ENCODE results near the gene CDH5. TPM values are rescaled to one million over a fixed set of nuclear protein-coding genes. Genes with fewer than 3 reads are reported as not detected.

Gene CDH5
- total RNA-seq, 1 donor from 2014 or later: not detected

- Mint-ChIP-seq H3K27me3 (ENCODE audit: insufficient read depth) (peaks cover 1% of the 10 kb centered on the region), H3K9me3 (no peaks in the 10 kb centered on the region), H3K4me1 (ENCODE audit: low read depth) (peaks cover 9% of the 10 kb centered on the region), H3K36me3 (ENCODE audit: low read depth) (no peaks in the 10 kb centered on the region), H3K27ac (no peak overlapping the region), H3K4me3 (no peak overlapping the region)
- intact Hi-C loops (cut with micrococcal nuclease): no loop called here
- DNase-seq (ENCODE audit: low spot score): no peak
These were observed 5.8 kb downstream of the CDH5 start for GRCh38 chr16:66372078-66372897.

GRCh38 chr16:66372898-66373155, 6.3 kb downstream of the CDH5 start:
- no peaks in the 10 kb centered on the region for H3K36me3 Mint-ChIP-seq (ENCODE audit: low read depth)
- no peak overlapping the region for H3K4me3 Mint-ChIP-seq
- H3K27ac Mint-ChIP-seq: no peak overlapping the region
- intact Hi-C loops (cut with micrococcal nuclease): no loop called here
- peaks cover 1% of the 10 kb centered on the region for H3K27me3 Mint-ChIP-seq (ENCODE audit: insufficient read depth)
- DNase-seq (ENCODE audit: low spot score): no peak
- peaks cover 9% of the 10 kb centered on the region for H3K4me1 Mint-ChIP-seq (ENCODE audit: low read depth)
- no peaks in the 10 kb centered on the region for H3K9me3 Mint-ChIP-seq

GRCh38 chr16:66373667-66374066, 7.2 kb downstream of the CDH5 start:
- Mint-ChIP-seq H3K36me3 (ENCODE audit: low read depth) (no peaks in the 10 kb centered on the region), H3K27ac (no peak overlapping the region), H3K9me3 (no peaks in the 10 kb centered on the region), H3K4me1 (ENCODE audit: low read depth) (peaks cover 6% of the 10 kb centered on the region), H3K4me3 (no peak overlapping the region), H3K27me3 (ENCODE audit: insufficient read depth) (peaks cover 1% of the 10 kb centered on the region)
- no peak for DNase-seq (ENCODE audit: low spot score)
- intact Hi-C loops (cut with micrococcal nuclease): no loop called here

- intact Hi-C loops (cut with micrococcal nuclease): no loop called here
- no peaks in the 10 kb centered on the region for H3K36me3 Mint-ChIP-seq (ENCODE audit: low read depth)
These were observed 7.7 kb downstream of the CDH5 start for GRCh38 chr16:66374176-66374575.

GRCh38 chr16:66375451-66375850, 9.0 kb downstream of the CDH5 start:
- no peak overlapping the region for H3K4me3 Mint-ChIP-seq
- intact Hi-C loops (cut with micrococcal nuclease): no loop called here
- DNase-seq (ENCODE audit: low spot score): no peak
- no peaks in the 10 kb centered on the region for H3K36me3 Mint-ChIP-seq (ENCODE audit: low read depth)
- H3K27ac Mint-ChIP-seq: no peak overlapping the region
- H3K9me3 Mint-ChIP-seq: peaks cover 4% of the 10 kb centered on the region
- no peaks in the 10 kb centered on the region for H3K4me1 Mint-ChIP-seq (ENCODE audit: low read depth)
- peaks cover 2% of the 10 kb centered on the region for H3K27me3 Mint-ChIP-seq (ENCODE audit: insufficient read depth)

More at GRCh38 chr16:66374176-66374575, 7.7 kb downstream of the CDH5 start:
- DNase-seq (ENCODE audit: low spot score): no peak
- Mint-ChIP-seq H3K27ac (no peak overlapping the region), H3K4me1 (ENCODE audit: low read depth) (peaks cover under 1% of the 10 kb centered on the region), H3K9me3 (no peaks in the 10 kb centered on the region), H3K4me3 (no peak overlapping the region), H3K27me3 (ENCODE audit: insufficient read depth) (peaks cover 1% of the 10 kb centered on the region)

- H3K4me3 Mint-ChIP-seq: no peak overlapping the region
- no peak for DNase-seq (ENCODE audit: low spot score)
- no peak overlapping the region for H3K27ac Mint-ChIP-seq
- intact Hi-C loops (cut with micrococcal nuclease): no loop called here
- peaks cover 6% of the 10 kb centered on the region for H3K9me3 Mint-ChIP-seq
- H3K27me3 Mint-ChIP-seq (ENCODE audit: insufficient read depth): peaks cover 3% of the 10 kb centered on the region
- H3K36me3 Mint-ChIP-seq (ENCODE audit: low read depth): no peaks in the 10 kb centered on the region
- no peaks in the 10 kb centered on the region for H3K4me1 Mint-ChIP-seq (ENCODE audit: low read depth)
These were observed 9.6 kb downstream of the CDH5 start for GRCh38 chr16:66376114-66376513.

GRCh38 chr16:66376577-66377305, 10.2 kb downstream of the CDH5 start:
- H3K36me3 Mint-ChIP-seq (ENCODE audit: low read depth): no peaks in the 10 kb centered on the region
- intact Hi-C loops (cut with micrococcal nuclease): no loop called here
- H3K27me3 Mint-ChIP-seq (ENCODE audit: insufficient read depth): peaks cover 3% of the 10 kb centered on the region
- H3K4me3 Mint-ChIP-seq: no peak overlapping the region
- peaks cover 6% of the 10 kb centered on the region for H3K9me3 Mint-ChIP-seq
- no peak for DNase-seq (ENCODE audit: low spot score)
- no peak overlapping the region for H3K27ac Mint-ChIP-seq
- no peaks in the 10 kb centered on the region for H3K4me1 Mint-ChIP-seq (ENCODE audit: low read depth)

- no peaks in the 10 kb centered on the region for H3K4me1 Mint-ChIP-seq (ENCODE audit: low read depth)
- peaks cover 3% of the 10 kb centered on the region for H3K27me3 Mint-ChIP-seq (ENCODE audit: insufficient read depth)
- intact Hi-C loops (cut with micrococcal nuclease): no loop called here
- no peaks in the 10 kb centered on the region for H3K36me3 Mint-ChIP-seq (ENCODE audit: low read depth)
- H3K4me3 Mint-ChIP-seq: no peak overlapping the region
- H3K27ac Mint-ChIP-seq: no peak overlapping the region
- no peak for DNase-seq (ENCODE audit: low spot score)
- H3K9me3 Mint-ChIP-seq: peaks cover 6% of the 10 kb centered on the region
These were observed 10.8 kb downstream of the CDH5 start for GRCh38 chr16:66377324-66377723.

GRCh38 chr16:66378741-66379570, 12.5 kb downstream of the CDH5 start:
- Mint-ChIP-seq H3K36me3 (ENCODE audit: low read depth) (no peaks in the 10 kb centered on the region), H3K4me3 (no peak overlapping the region), H3K27ac (no peak overlapping the region), H3K4me1 (ENCODE audit: low read depth) (no peaks in the 10 kb centered on the region), H3K9me3 (peaks cover 6% of the 10 kb centered on the region), H3K27me3 (ENCODE audit: insufficient read depth) (peaks cover 3% of the 10 kb centered on the region)
- no peak for DNase-seq (ENCODE audit: low spot score)
- intact Hi-C loops (cut with micrococcal nuclease): no loop called here

GRCh38 chr16:66379571-66379941, 13.1 kb downstream of the CDH5 start:
- H3K27ac Mint-ChIP-seq: no peak overlapping the region
- DNase-seq (ENCODE audit: low spot score): no peak
- H3K27me3 Mint-ChIP-seq (ENCODE audit: insufficient read depth): peaks cover 3% of the 10 kb centered on the region
- peaks cover 6% of the 10 kb centered on the region for H3K9me3 Mint-ChIP-seq
- no peak overlapping the region for H3K4me3 Mint-ChIP-seq
- H3K4me1 Mint-ChIP-seq (ENCODE audit: low read depth): no peaks in the 10 kb centered on the region
- H3K36me3 Mint-ChIP-seq (ENCODE audit: low read depth): no peaks in the 10 kb centered on the region
- intact Hi-C loops (cut with micrococcal nuclease): no loop called here

- no peak overlapping the region for H3K27ac Mint-ChIP-seq
- DNase-seq (ENCODE audit: low spot score): no peak
- H3K9me3 Mint-ChIP-seq: peaks cover 6% of the 10 kb centered on the region
- H3K4me3 Mint-ChIP-seq: no peak overlapping the region
- intact Hi-C loops (cut with micrococcal nuclease): no loop called here
- peaks cover 3% of the 10 kb centered on the region for H3K27me3 Mint-ChIP-seq (ENCODE audit: insufficient read depth)
- H3K4me1 Mint-ChIP-seq (ENCODE audit: low read depth): no peaks in the 10 kb centered on the region
- no peaks in the 10 kb centered on the region for H3K36me3 Mint-ChIP-seq (ENCODE audit: low read depth)
These were observed 13.9 kb downstream of the CDH5 start for GRCh38 chr16:66380421-66380820.

- no peaks in the 10 kb centered on the region for H3K4me1 Mint-ChIP-seq (ENCODE audit: low read depth)
These were observed 15.2 kb downstream of the CDH5 start for GRCh38 chr16:66381585-66382170.

More at GRCh38 chr16:66381585-66382170, 15.2 kb downstream of the CDH5 start:
- H3K27ac Mint-ChIP-seq: no peak overlapping the region
- DNase-seq (ENCODE audit: low spot score): no peak
- H3K36me3 Mint-ChIP-seq (ENCODE audit: low read depth): no peaks in the 10 kb centered on the region
- intact Hi-C loops (cut with micrococcal nuclease): no loop called here
- no peak overlapping the region for H3K4me3 Mint-ChIP-seq
- peaks cover 3% of the 10 kb centered on the region for H3K27me3 Mint-ChIP-seq (ENCODE audit: insufficient read depth)
- peaks cover 6% of the 10 kb centered on the region for H3K9me3 Mint-ChIP-seq

All from activated T-helper 1 cell treated with anti-CD3 and anti-CD28 coated beads, Interleukin-12 subunit alpha, Interleukin-12 subunit beta, Interleukin-2, Interleukin-4 antibody, amounts not matched to agents 30 ng/mL and 10 ng/mL and 1 ng/mL, durations not matched to agents 14 hours and 24 hours and 36 hours (primary cell).